ENCODE data around the gene F13A1. TPM values are rescaled to one million over a fixed set of nuclear protein-coding genes. Genes with fewer than 3 reads are reported as not detected.

Gene F13A1
- total and polyA plus RNA-seq, 2 of the 13 experiments (the other 11 are each of a cell fraction or from before 2014, with no cell fraction given) = not detected

DNA sequence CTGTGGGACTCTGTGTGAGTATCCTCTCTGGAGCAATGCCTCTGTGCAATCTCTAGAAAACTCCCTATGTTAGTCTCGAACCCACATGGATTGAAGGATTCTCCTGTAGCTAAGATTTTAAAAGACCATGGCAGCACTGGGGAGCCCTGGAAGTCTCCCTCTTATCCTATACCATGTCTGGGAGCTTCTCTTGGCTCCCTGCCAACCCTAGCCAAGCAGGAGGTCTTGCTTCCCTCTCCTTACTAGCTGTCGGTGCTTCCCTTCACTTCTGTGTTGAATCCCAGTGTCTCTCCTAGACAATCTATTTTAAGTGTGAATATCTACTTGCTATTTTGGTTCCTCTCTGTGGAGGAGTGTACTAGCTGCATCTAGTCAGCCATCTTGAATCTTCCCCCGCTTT, 195.0 kb downstream of the F13A1 start:
- no peak overlapping the region for H3K9ac ChIP-seq (ENCODE audit: insufficient read depth, low read depth, low read length)
- FAIRE-seq (no peak), DNase-seq (ENCODE audit: low spot score) (no peak), ATAC-seq (no peak)
- WGBS (ENCODE audit: low lambda C conversion rate) = 27% methylated on average over 3 of the region's 3 CpGs
- H3K79me2 ChIP-seq (ENCODE audit: insufficient read depth, low read length) = no peaks in the 10 kb centered on the region
- intact Hi-C loops (cut with micrococcal nuclease; ENCODE audit: unreplicated experiment) = no loop called here
- no peaks in the 10 kb centered on the region; a peak in 1 of 5 replicates for H3K27me3 ChIP-seq (ENCODE audit: control insufficient read depth in 1 of 2, insufficient read depth in 2 of 2, low read length in 2 of 2)
- no TSS peak for BruUV-seq (replicated peaks)
- H2AFZ ChIP-seq (ENCODE audit: low read length) = no peak overlapping the region
- ChIA-PET POLR2A (no interaction called here), CTCF (ENCODE audit: low intra/inter-chr PET ratio, low total read pairs) (no interaction called here)
- in situ Hi-C loops (cut with HindIII; ENCODE audit: extremely low pct_ligation_motif_present, low pct_unique_long_range_greater_than_20kb) = no loop called here
- no peaks in the 10 kb centered on the region for H4K20me1 ChIP-seq (ENCODE audit: insufficient read depth, low read length)
- H3K36me3 ChIP-seq (replicated peaks in 1 of 2; ENCODE audit: control insufficient read depth in 1 of 2, insufficient read depth in 2 of 2, low read length in 2 of 2) = no peaks in the 10 kb centered on the region
- H3K9me3 ChIP-seq (ENCODE audit: low read length) = no peaks in the 10 kb centered on the region
- no peak overlapping the region for H3K27ac ChIP-seq (ENCODE audit: extremely low read length, insufficient read depth, low read length)
- no peak overlapping the region for H3K4me3 ChIP-seq (replicated peaks in 1 of 3; ENCODE audit: insufficient read depth in 1 of 3, low read depth in 2 of 3, low read length in 3 of 3)
- TF ChIP-seq ZNF883 (CRISPR knock-in tag; IDR thresholded peaks at IDR 0.05; ENCODE audit: not compliant biosample characterization) (no peak), ARHGAP35 (CRISPR knock-in tag; IDR thresholded peaks at IDR 0.05; ENCODE audit: borderline replicate concordance) (no peak), HMG20B (CRISPR knock-in tag; conservative IDR thresholded peaks at IDR 0.05) (no peak), KDM4B (CRISPR knock-in tag; IDR thresholded peaks at IDR 0.05) (no peak), AGO1 (IDR thresholded peaks at IDR 0.05; ENCODE audit: low read depth, low read length, poor library complexity, severe bottlenecking) (no peak), GATAD1 (CRISPR knock-in tag; IDR thresholded peaks at IDR 0.05) (no peak), ZNF430 (CRISPR knock-in tag; IDR thresholded peaks at IDR 0.05) (no peak), NR2C2 (CRISPR knock-in tag; IDR thresholded peaks at IDR 0.05; ENCODE audit: borderline replicate concordance) (no peak), POGZ (CRISPR knock-in tag; IDR thresholded peaks at IDR 0.05) (no peak), NPAS2 (CRISPR knock-in tag; IDR thresholded peaks at IDR 0.05; ENCODE audit: borderline replicate concordance) (no peak), ZNF331 (CRISPR knock-in tag; IDR thresholded peaks at IDR 0.05) (no peak), IRF2 (CRISPR knock-in tag; IDR thresholded peaks at IDR 0.05) (no peak), KAT8 (CRISPR knock-in tag; IDR thresholded peaks at IDR 0.05) (no peak)
- TF ChIP-seq, protein P1, sequence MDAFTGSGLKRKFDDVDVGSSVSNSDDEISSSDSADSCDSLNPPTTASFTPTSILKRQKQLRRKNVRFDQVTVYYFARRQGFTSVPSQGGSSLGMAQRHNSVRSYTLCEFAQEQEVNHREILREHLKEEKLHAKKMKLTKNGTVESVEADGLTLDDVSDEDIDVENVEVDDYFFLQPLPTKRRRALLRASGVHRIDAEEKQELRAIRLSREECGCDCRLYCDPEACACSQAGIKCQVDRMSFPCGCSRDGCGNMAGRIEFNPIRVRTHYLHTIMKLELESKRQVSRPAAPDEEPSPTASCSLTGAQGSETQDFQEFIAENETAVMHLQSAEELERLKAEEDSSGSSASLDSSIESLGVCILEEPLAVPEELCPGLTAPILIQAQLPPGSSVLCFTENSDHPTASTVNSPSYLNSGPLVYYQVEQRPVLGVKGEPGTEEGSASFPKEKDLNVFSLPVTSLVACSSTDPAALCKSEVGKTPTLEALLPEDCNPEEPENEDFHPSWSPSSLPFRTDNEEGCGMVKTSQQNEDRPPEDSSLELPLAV (CRISPR knock-in tag; conservative IDR thresholded peaks at IDR 0.05; ENCODE audit: low read depth) = no peak
- TF ChIP-seq, protein P2, sequence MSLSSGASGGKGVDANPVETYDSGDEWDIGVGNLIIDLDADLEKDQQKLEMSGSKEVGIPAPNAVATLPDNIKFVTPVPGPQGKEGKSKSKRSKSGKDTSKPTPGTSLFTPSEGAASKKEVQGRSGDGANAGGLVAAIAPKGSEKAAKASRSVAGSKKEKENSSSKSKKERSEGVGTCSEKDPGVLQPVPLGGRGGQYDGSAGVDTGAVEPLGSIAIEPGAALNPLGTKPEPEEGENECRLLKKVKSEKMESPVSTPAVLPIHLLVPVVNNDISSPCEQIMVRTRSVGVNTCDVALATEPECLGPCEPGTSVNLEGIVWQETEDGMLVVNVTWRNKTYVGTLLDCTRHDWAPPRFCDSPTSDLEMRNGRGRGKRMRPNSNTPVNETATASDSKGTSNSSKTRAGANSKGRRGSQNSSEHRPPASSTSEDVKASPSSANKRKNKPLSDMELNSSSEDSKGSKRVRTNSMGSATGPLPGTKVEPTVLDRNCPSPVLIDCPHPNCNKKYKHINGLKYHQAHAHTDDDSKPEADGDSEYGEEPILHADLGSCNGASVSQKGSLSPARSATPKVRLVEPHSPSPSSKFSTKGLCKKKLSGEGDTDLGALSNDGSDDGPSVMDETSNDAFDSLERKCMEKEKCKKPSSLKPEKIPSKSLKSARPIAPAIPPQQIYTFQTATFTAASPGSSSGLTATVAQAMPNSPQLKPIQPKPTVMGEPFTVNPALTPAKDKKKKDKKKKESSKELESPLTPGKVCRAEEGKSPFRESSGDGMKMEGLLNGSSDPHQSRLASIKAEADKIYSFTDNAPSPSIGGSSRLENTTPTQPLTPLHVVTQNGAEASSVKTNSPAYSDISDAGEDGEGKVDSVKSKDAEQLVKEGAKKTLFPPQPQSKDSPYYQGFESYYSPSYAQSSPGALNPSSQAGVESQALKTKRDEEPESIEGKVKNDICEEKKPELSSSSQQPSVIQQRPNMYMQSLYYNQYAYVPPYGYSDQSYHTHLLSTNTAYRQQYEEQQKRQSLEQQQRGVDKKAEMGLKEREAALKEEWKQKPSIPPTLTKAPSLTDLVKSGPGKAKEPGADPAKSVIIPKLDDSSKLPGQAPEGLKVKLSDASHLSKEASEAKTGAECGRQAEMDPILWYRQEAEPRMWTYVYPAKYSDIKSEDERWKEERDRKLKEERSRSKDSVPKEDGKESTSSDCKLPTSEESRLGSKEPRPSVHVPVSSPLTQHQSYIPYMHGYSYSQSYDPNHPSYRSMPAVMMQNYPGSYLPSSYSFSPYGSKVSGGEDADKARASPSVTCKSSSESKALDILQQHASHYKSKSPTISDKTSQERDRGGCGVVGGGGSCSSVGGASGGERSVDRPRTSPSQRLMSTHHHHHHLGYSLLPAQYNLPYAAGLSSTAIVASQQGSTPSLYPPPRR (CRISPR knock-in tag; IDR thresholded peaks at IDR 0.05; ENCODE audit: borderline replicate concordance) = no peak
- no peak overlapping the region for H3K4me2 ChIP-seq (ENCODE audit: low read depth, low read length)
- H3K4me1 ChIP-seq (ENCODE audit: insufficient read depth, low read length) = no peaks in the 10 kb centered on the region

Data from HepG2 (cell line).